K562 (cell line): ENCODE results near the gene AP5M1. TPM values are rescaled to one million over a fixed set of nuclear protein-coding genes. Genes with fewer than 3 reads are reported as not detected.

ENCODE experiments used
- ARID1B ChIP-seq: fragments of 450-650 bp; IDR thresholded peaks from 2 replicates; pipeline ENCODE4 v1.6.1; 2016; ENCODE audit warnings: antibody characterized with exemption, mild to moderate bottlenecking, inconsistent platforms
- ARID3A ChIP-seq: IDR thresholded peaks from 2 replicates; pipeline ENCODE4 v1.6.1; 2012; ENCODE audit warnings: low read depth, low read length, improper control_type of control experiment, borderline replicate concordance
- CREB3 ChIP-seq: fragments of 450-650 bp; conservative IDR thresholded peaks from 2 replicates; pipeline ENCODE4 v1.6.1; 2016; ENCODE audit warnings: missing genetic modification characterization, low read depth, mild to moderate bottlenecking, missing compliant biosample characterization, moderate library complexity
- MAFF ChIP-seq: IDR thresholded peaks from 2 replicates; pipeline ENCODE4 v1.6.1; 2012; ENCODE audit warnings: low read length, improper control_type of control experiment
- NR2C1 ChIP-seq, 2 experiments: fragments of 450-650 bp; IDR thresholded peaks; 2 replicates each; pipeline ENCODE4 v1.6.1; 2017; ENCODE audit warnings: mild to moderate bottlenecking in 2 of 2, antibody characterized with exemption in 1 of 2, inconsistent platforms in 1 of 2, missing compliant biosample characterization in 1 of 2, missing genetic modification characterization in 1 of 2
- PRDM10 ChIP-seq: fragments of 450-650 bp; IDR thresholded peaks from 2 replicates; pipeline ENCODE4 v1.6.1; 2018; ENCODE audit not compliant: partially characterized antibody
- RB1 ChIP-seq: fragments of 450-650 bp; IDR thresholded peaks from 2 replicates; pipeline ENCODE4 v1.6.1; 2017; ENCODE audit warnings: low read depth, mild to moderate bottlenecking
- RFX1 ChIP-seq: fragments of 450-650 bp; IDR thresholded peaks from 2 replicates; pipeline ENCODE4 v1.6.1; 2016; ENCODE audit warnings: mild to moderate bottlenecking, moderate library complexity
- SAP30 ChIP-seq: fragments of 200-600 bp; sonication (generic); IDR thresholded peaks from 2 replicates; pipeline ENCODE4 v1.6.1; 2012; ENCODE audit warnings: borderline replicate concordance, low read depth, mild to moderate bottlenecking, moderate library complexity, low read length, control low read depth, inconsistent platforms; ENCODE audit not compliant: insufficient read depth, poor library complexity, severe bottlenecking
- SIN3B ChIP-seq: fragments of 450-650 bp; IDR thresholded peaks from 2 replicates; pipeline ENCODE4 v1.6.1; 2017; ENCODE audit warnings: low read depth, mild to moderate bottlenecking, moderate library complexity
- TCF3 ChIP-seq: sonication (generic); formaldehyde crosslinking; IDR thresholded peaks from 2 replicates; pipeline ENCODE4 v1.4.0; 2020; ENCODE audit warnings: mild to moderate bottlenecking, missing genetic modification reagents
- TFAM ChIP-seq: fragments of 250-450 bp; sonication (Bioruptor Pico); conservative IDR thresholded peaks from 2 replicates; pipeline ENCODE4 v1.5.0; 2021; ENCODE audit warnings: mild to moderate bottlenecking, moderate library complexity
- TRIM28 ChIP-seq: fragments of 450-650 bp; IDR thresholded peaks from 2 replicates; pipeline ENCODE4 v1.6.1; 2017
- UBTF ChIP-seq, 2 experiments: IDR thresholded peaks; 2 replicates each; pipeline ENCODE4 v1.6.1; 2012; ENCODE audit warnings: improper control_type of control experiment in 2 of 2, low read depth in 2 of 2, low read length in 2 of 2, borderline replicate concordance in 1 of 2
- ZBTB17 ChIP-seq: fragments of 450-650 bp; formaldehyde crosslinking; IDR thresholded peaks from 2 replicates; pipeline ENCODE4 v1.4.0; 2020; ENCODE audit warnings: mild to moderate bottlenecking
- ZNF644 ChIP-seq: fragments of 200-800 bp; sonication (Bioruptor generic); IDR thresholded peaks from 2 replicates; pipeline ENCODE4 v1.6.1; 2016; ENCODE audit warnings: low read depth, missing genetic modification characterization, missing compliant biosample characterization
- ZSCAN29 ChIP-seq: fragments of 450-650 bp; IDR thresholded peaks from 2 replicates; pipeline ENCODE4 v1.6.1; 2017
- polyA plus RNA-seq, 8 experiments: library from polyadenylated mRNA; depleted of rRNA in 4 of 8; stranded (reverse) in 5 of 8; unstranded in 3 of 8; fragments of >200 nt; fragmentation: Nextera tagmentation in 2 of 8; fragmentation: Illumina TruSeq in 1 of 8; extraction: Ambion mirVana in 2 of 8; extraction: Trizol in 1 of 8; gene quantifications; 2 replicates each; pipeline versions ENCODE4 v1.2.1 to v1.2.3, GENCODE V29; 2011 to 2014; ENCODE audit warnings: inconsistent platforms in 1 of 8, missing spikeins in 1 of 8
- total RNA-seq, 7 experiments: library from RNA; depleted of rRNA in 6 of 7; stranded (reverse); fragments of >200 nt in 6 of 7; fragmentation: Illumina TruSeq in 2 of 7; extraction: Trizol in 2 of 7; gene quantifications; 2 replicates each; pipeline versions ENCODE4 v1.2.1 to v1.2.3, GENCODE V29; 2011 to 2021; ENCODE audit warnings: low replicate concordance in 1 of 7

The AP5M1 gene
- total and polyA plus RNA-seq, 9 of the 15 experiments (the other 6 are each of a cell fraction or from before 2014, with no cell fraction given): 16.1 to 51.7 (median 30.9) TPM

GRCh38 chr14:57268161-57269069 is at the start of gene AP5M1, which contains the start of gene EXOC5 (continued):
- TF ChIP-seq ZSCAN29 (no peak), ZBTB17 (no peak), CREB3 (tag) (no peak), PRDM10 (peak; percentile 28), ZNF644 (tag) (0 out of 2 replicates have a peak, but pooled peaks have one; percentile 38), TCF3 (CRISPR knock-in tag) (0 out of 2 replicates have a peak, but pooled peaks have one; percentile 6), TRIM28 (no peak), SIN3B (no peak), SAP30 (peak; percentile 59), MAFF (no peak), UBTF (IDR thresholded peaks at IDR 0.05; ENCODE audit: borderline replicate concordance in 1 of 2, low read depth in 2 of 2, low read length in 2 of 2) (peak; percentile 61 to 76; a peak in 2 of 4 replicates), ARID1B (0 out of 2 replicates have a peak, but pooled peaks have one; percentile 15), RFX1 (no peak), TFAM (CRISPR knock-in tag) (no peak), RB1 (peak; percentile 57), ARID3A (no peak), NR2C1 (IDR thresholded peaks at IDR 0.05) (no peak), NR2C1 (tag; IDR thresholded peaks at IDR 0.05) (peak; percentile 58)
